Cardiac muscle cell (in vitro differentiated cells and primary cell): ENCODE data around the gene MAPK13. TPM values are rescaled to one million over a fixed set of nuclear protein-coding genes. Genes with fewer than 3 reads are reported as not detected.

ENCODE experiments used
- DNase-seq, 2 donors: peaks; one replicate each; pipeline versions ENCODE4 v3.0.0 to v3.0.0-alpha.2; 2010 to 2017; ENCODE audit warnings: low read depth in 1 of 2, low spot score in 1 of 2
- H3K27ac ChIP-seq: fragments of 200-600 bp; sonication (generic); 2 replicates; pipeline ENCODE4 v1.5.1; 2016
- H3K27me3 ChIP-seq: fragments of 200-600 bp; sonication (generic); 2 replicates; pipeline ENCODE4 v1.6.0; 2016; ENCODE audit warnings: control low read depth
- H3K36me3 ChIP-seq: fragments of 200-600 bp; sonication (generic); 2 replicates; pipeline ENCODE4 v1.5.1; 2016; ENCODE audit warnings: control low read depth
- H3K4me1 ChIP-seq: fragments of 200-600 bp; sonication (generic); 2 replicates; pipeline ENCODE4 v1.8.1; 2017; ENCODE audit warnings: low read depth, mild to moderate bottlenecking, mixed run types
- H3K4me3 ChIP-seq: fragments of 200-600 bp; sonication (generic); 2 replicates; pipeline ENCODE4 v1.5.1; 2016; ENCODE audit warnings: mild to moderate bottlenecking
- H3K9me3 ChIP-seq: fragments of 200-600 bp; sonication (generic); 2 replicates; pipeline ENCODE4 v1.5.1; 2017; ENCODE audit warnings: low read depth, mild to moderate bottlenecking, control low read depth
- polyA plus RNA-seq: library from polyadenylated mRNA; unstranded; fragments of >200 nt; fragmentation: Nextera tagmentation; extraction: Ambion mirVana; gene quantifications from 2 replicates; pipeline ENCODE4 v1.2.1, GENCODE V29; 2016
- total RNA-seq: library from RNA; depleted of rRNA; stranded (reverse); fragments of >200 nt; gene quantifications from 2 replicates; pipeline ENCODE4 v1.2.3, GENCODE V29; 2016
- TF ChIP-seq, protein P1 (sequence below): IDR thresholded peaks from 2 replicates; pipeline ENCODE4 v1.5.1; 2012; ENCODE audit warnings: low read depth, mild to moderate bottlenecking, low read length

MAPK13 gene
- total and polyA plus RNA-seq, 2 experiments from 2014 or later = 1.1 to 2.3 TPM

DNA sequence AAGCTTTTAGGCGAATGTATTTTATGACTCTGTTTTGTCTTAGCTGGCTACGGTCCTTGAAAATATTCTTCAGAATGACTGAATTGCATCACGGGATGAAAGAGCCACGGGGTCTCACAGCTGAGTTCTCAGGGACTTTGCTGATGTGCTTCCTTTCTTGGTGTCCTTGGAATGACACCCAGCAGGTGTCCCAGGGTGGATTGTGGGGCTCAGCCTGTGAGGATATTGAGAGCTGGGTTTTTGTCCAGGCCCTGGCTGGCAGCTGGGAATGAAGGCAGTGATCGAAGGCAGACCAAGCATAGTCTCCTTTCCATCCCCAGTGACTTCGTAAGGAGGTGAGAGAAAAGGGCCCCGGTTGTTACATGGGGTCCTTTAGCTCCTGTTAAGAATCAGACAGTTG lies 18.8 kb upstream of the MAPK13 start:
- Histone ChIP-seq H3K27ac (no peak overlapping the region), H3K27me3 (no peaks in the 10 kb centered on the region), H3K4me1 (peaks cover 20% of the 10 kb centered on the region), H3K4me3 (no peak overlapping the region), H3K9me3 (no peaks in the 10 kb centered on the region), H3K36me3 (peaks cover 27% of the 10 kb centered on the region)
- TF ChIP-seq, protein P1, sequence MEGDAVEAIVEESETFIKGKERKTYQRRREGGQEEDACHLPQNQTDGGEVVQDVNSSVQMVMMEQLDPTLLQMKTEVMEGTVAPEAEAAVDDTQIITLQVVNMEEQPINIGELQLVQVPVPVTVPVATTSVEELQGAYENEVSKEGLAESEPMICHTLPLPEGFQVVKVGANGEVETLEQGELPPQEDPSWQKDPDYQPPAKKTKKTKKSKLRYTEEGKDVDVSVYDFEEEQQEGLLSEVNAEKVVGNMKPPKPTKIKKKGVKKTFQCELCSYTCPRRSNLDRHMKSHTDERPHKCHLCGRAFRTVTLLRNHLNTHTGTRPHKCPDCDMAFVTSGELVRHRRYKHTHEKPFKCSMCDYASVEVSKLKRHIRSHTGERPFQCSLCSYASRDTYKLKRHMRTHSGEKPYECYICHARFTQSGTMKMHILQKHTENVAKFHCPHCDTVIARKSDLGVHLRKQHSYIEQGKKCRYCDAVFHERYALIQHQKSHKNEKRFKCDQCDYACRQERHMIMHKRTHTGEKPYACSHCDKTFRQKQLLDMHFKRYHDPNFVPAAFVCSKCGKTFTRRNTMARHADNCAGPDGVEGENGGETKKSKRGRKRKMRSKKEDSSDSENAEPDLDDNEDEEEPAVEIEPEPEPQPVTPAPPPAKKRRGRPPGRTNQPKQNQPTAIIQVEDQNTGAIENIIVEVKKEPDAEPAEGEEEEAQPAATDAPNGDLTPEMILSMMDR = no peak
- DNase-seq = no peak

DNA sequence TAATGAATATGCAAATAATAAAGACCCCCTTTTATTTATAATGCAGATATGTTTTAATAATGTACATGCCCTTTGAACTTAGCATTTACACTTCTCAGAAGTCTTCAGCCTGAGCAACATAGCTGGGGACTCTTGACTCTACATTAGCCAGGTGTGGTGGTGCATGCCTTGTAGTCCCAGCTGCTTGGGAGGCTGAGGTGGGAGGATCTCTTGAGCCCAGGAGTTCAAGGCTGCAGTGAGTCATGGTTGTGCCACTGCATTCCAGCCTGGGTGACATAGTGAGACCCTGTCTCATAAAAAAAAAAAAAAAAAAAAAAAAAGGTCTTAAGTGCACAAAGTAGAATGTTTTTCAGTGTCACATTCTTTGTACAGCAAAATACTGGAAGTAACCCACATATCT lies 17.3 kb upstream of the MAPK13 start:
- TF ChIP-seq, protein P1 = no peak
- Histone ChIP-seq H3K27me3 (no peaks in the 10 kb centered on the region), H3K9me3 (no peaks in the 10 kb centered on the region), H3K27ac (no peak overlapping the region), H3K36me3 (peaks cover 19% of the 10 kb centered on the region), H3K4me3 (no peak overlapping the region), H3K4me1 (peaks cover 22% of the 10 kb centered on the region)
- DNase-seq = no peak

DNA sequence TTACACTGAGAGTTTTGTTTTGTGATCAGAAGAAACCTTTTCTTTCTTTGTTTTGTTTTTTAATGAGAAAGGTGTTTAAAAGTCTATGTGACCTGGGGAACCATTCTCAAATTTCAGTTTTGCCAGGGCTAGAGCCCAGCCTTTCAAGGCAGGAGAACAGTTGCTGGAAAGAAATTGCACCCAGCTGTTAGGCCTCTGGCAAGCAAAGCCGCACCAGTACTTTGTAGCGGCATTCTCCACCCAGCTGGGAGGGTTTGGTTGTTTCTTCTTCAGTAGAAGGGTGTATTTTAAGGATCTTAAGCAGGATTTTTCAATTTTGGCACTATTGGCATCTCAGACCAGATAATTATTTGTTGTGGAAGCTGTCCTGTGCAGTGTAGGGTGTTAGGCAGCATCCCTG lies 16.6 kb upstream of the MAPK13 start:
- Histone ChIP-seq H3K9me3 (no peaks in the 10 kb centered on the region), H3K4me3 (no peak overlapping the region), H3K36me3 (peaks cover 13% of the 10 kb centered on the region), H3K4me1 (peaks cover 22% of the 10 kb centered on the region), H3K27ac (no peak overlapping the region), H3K27me3 (no peaks in the 10 kb centered on the region)
- TF ChIP-seq, protein P1 = no peak
- DNase-seq = no peak

DNA sequence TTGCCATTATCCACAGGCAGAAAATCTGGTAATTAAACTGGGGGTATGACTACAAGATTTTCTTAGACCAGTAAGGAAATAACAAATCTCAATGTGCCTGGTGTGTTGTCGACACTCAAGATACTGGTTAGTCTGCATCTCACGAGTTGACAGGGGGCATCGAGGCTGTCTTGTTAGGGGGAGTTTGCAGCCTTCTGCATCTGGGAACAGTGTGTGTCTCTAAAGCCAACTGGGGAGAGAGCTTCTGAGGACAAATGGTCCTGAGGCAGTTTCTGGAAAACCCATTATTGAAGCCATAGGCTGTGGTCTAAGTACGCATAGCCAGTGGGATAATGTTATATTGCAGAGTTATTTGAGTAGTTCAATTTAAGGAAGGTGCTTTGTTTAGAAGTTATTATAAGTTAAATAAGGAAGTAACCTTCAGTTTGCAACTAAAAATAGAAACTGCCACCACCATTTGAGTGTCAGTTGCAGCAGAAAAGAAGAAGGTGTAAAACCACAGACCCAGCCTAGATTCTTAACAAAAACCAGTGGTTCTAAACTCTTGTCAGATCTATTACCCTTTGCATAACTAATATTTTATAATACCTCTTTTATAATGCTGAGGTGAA lies 15.4 kb upstream of the MAPK13 start:
- Histone ChIP-seq H3K4me1 (peaks cover 22% of the 10 kb centered on the region), H3K9me3 (no peaks in the 10 kb centered on the region), H3K4me3 (no peak overlapping the region), H3K27ac (peak overlapping the region; percentile 54), H3K36me3 (peaks cover 8% of the 10 kb centered on the region), H3K27me3 (no peaks in the 10 kb centered on the region)
- DNase-seq = no peak
- TF ChIP-seq, protein P1 = no peak

DNA sequence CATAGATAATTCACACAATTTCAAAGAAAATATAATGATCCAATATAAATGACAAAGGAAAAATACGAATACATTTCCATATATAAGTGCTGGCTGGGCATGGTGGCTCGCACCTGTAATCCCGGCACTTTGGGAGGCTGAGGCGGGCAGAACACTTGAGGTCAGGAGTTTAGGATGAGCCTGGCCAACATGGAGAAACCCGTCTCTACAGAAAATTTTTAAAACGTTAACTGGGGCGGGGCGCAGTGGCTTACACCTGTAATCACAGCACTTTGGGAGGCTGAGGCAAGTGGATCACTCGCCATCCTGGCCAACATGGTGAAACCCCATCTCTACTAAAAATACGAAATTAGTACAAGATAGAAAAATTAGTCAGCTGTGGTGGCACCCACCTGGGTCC lies 14.9 kb upstream of the MAPK13 start:
- Histone ChIP-seq H3K27me3 (no peaks in the 10 kb centered on the region), H3K36me3 (peaks cover 3% of the 10 kb centered on the region), H3K4me3 (no peak overlapping the region), H3K4me1 (peaks cover 22% of the 10 kb centered on the region), H3K9me3 (no peaks in the 10 kb centered on the region), H3K27ac (no peak overlapping the region)
- TF ChIP-seq, protein P1 = no peak
- DNase-seq = no peak
